Naive thymus-derived CD4-positive, alpha-beta T cell (primary cell): ENCODE data around the gene PAQR5. TPM values are rescaled to one million over a fixed set of nuclear protein-coding genes. Genes with fewer than 3 reads are reported as not detected.

Experiments used
- ATAC-seq: fragments of 150-1000 bp; cut with Tn5 transposase; 2 replicates; pipeline ENCODE4 v1.10.0; 2021; ENCODE audit warnings: mild to moderate bottlenecking, moderate library complexity
- CTCF ChIA-PET: fragments of 350-600 bp; sonication (Branson Sonifier 250); formaldehyde crosslinking; loops from one replicate; lab custom pipeline; 2021; ENCODE audit warnings: antibody characterized with exemption; lab: Charles Lee
- POLR2A ChIA-PET: fragments of 350-600 bp; sonication (Branson Sonifier 250); formaldehyde crosslinking; loops from one replicate; lab custom pipeline; 2021; ENCODE audit warnings: antibody characterized with exemption, inconsistent platforms; lab: Charles Lee
- DNase-seq, 9 donors: peaks; one replicate each; pipeline versions ENCODE4 v3.0.0 to v3.0.0-alpha.2; 2020 to 2022; ENCODE audit warnings: mixed read lengths in 1 of 9
- H3K27ac ChIP-seq: one replicate; pipeline ENCODE4 v1.7.0; 2013; ENCODE audit warnings: mild to moderate bottlenecking, low read depth, low read length, moderate library complexity
- H3K27me3 ChIP-seq, 2 donors: one replicate each; pipeline ENCODE4 v1.7.0; 2013; ENCODE audit warnings: low read length in 2 of 2, mild to moderate bottlenecking in 2 of 2, moderate library complexity in 2 of 2; ENCODE audit not compliant: control insufficient read depth in 2 of 2, insufficient read depth in 2 of 2
- H3K36me3 ChIP-seq, 3 experiments: 1 replicate in 2 of 3; 2 replicates in 1 of 3; pipeline ENCODE4 v1.7.0; 2013; ENCODE audit warnings: low read length in 3 of 3, mild to moderate bottlenecking in 3 of 3, moderate library complexity in 1 of 3; ENCODE audit not compliant: insufficient read depth in 3 of 3, control insufficient read depth in 2 of 3
- H3K4me1 ChIP-seq, 2 donors: one replicate each; pipeline ENCODE4 v1.7.0; 2013; ENCODE audit warnings: low read length in 2 of 2, mild to moderate bottlenecking in 2 of 2, moderate library complexity in 1 of 2; ENCODE audit not compliant: control insufficient read depth in 2 of 2, insufficient read depth in 2 of 2
- H3K4me3 ChIP-seq: 2 replicates; pipeline ENCODE4 v1.7.0; 2013; ENCODE audit warnings: mild to moderate bottlenecking, low read length
- H3K9me3 ChIP-seq, 3 experiments: 1 replicate in 2 of 3; 2 replicates in 1 of 3; pipeline ENCODE4 v1.7.0; 2013; ENCODE audit warnings: low read length in 3 of 3; ENCODE audit not compliant: control insufficient read depth in 2 of 3
- H3K27ac Mint-ChIP-seq, 9 donors: one replicate each; pipeline ENCODE4 v1.8.0; 2020 to 2022; ENCODE audit warnings: mixed read lengths in 9 of 9, mild to moderate bottlenecking in 8 of 9, moderate library complexity in 5 of 9, inconsistent platforms in 2 of 9
- H3K27me3 Mint-ChIP-seq, 5 donors: one replicate each; pipeline ENCODE4 v1.8.0; 2021 to 2022; ENCODE audit warnings: mixed read lengths in 5 of 5, mild to moderate bottlenecking in 1 of 5
- H3K36me3 Mint-ChIP-seq, 5 donors: one replicate each; pipeline ENCODE4 v1.8.0; 2020 to 2022; ENCODE audit warnings: mixed read lengths in 5 of 5, mild to moderate bottlenecking in 3 of 5, inconsistent platforms in 1 of 5
- H3K4me1 Mint-ChIP-seq, 7 donors: one replicate each; pipeline ENCODE4 v1.8.0; 2020 to 2022; ENCODE audit warnings: mixed read lengths in 7 of 7, mild to moderate bottlenecking in 3 of 7, inconsistent platforms in 1 of 7
- H3K4me3 Mint-ChIP-seq, 10 donors: one replicate each; pipeline ENCODE4 v1.8.0; 2020 to 2022; ENCODE audit warnings: mild to moderate bottlenecking in 10 of 10, mixed read lengths in 10 of 10, moderate library complexity in 6 of 10, inconsistent platforms in 2 of 10
- H3K9me3 Mint-ChIP-seq, 11 donors: one replicate each; pipeline ENCODE4 v1.8.0; 2020 to 2022; ENCODE audit warnings: mixed read lengths in 11 of 11, mild to moderate bottlenecking in 4 of 11, inconsistent platforms in 1 of 11, moderate library complexity in 1 of 11
- intact Hi-C, 2 donors: fragments of 100-400 bp; cut with micrococcal nuclease; formaldehyde crosslinking; loops; one replicate each; pipeline ENCODE4 v1.15.1; 2023
- polyA plus RNA-seq, 2 donors: library from polyadenylated mRNA; unstranded; fragments of 300-500 nt; fragmentation: Illumina TruSeq; gene quantifications; one replicate each; pipeline ENCODE4 v1.2.3, GENCODE V29; 2021
- total RNA-seq, 6 experiments: library from RNA in 5 of 6; stranded (reverse) in 5 of 6; gene quantifications; 1 replicate in 5 of 6; 2 replicates in 1 of 6; pipeline ENCODE4 v1.2.3 and lab custom pipeline; 2021 to 2026

The PAQR5 gene
- total and polyA plus RNA-seq, 7 experiments from 2014 or later: 0.11 TPM; not detected in 6

DNA sequence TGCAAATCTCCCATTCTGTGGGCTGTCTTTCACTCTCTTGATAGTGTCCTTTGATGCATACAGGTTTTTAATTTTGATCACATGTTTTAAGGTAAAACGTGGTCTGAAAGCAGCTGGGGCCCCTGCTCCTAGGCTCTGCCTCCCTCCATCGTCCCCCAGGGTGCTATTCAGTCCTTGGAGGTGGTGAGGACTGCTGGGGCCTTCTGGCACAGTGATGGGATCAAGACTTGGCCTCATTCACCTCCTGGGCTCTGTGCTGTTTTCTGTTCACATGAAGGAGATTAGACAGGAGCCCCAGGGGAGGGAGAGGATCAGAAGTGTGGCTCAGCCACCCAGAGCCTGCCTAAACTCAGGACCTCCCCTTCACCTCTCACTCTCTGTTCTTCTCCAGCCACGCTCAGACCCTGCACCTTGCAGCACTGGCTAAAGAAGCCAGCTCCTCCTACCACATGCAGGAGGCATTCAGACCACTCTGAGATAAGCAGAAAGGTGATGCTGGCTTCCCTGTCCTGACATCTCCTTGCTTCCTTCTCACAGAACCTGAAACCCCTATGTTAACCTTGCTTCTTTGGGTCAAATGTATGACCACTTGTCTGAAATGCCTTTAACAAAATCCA is 43.9 kb downstream of the PAQR5 start:
- intact Hi-C loops: no loop called here
- CTCF ChIA-PET: interaction anchor here (0.6 kb wide), 1 partner anchor 57 kb away, joined by 3 read pairs; no protein-coding TSS in a partner anchor

DNA sequence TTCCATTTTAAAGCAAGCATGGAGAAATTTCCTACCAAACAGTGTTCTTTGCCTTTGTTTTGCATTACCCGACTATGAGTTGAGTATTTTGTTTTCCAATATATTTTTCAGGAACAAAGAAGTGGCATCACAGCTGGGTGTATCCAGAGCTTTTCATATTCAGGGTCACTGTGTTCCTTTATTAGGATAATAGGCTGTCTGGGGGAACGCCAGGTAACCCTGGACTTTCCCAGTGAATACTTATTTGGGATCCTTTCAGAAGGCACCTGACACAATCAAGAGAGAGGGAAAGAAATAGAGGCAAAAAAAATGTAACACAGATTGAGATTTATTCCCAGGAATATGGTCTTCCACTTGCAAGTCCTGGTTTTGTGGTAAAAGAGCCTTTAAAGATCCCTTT is 44.4 kb downstream of the PAQR5 start:
- H3K4me3 Mint-ChIP-seq: no peak overlapping the region
- H3K9me3 ChIP-seq: no peaks in the 10 kb centered on the region
- CTCF ChIA-PET: no interaction called here

More for the DNA sequence above, 43.9 kb downstream of the PAQR5 start:
- DNase-seq (no peak), ATAC-seq (no peak)
- H3K36me3 ChIP-seq: no peaks in the 10 kb centered on the region
- Mint-ChIP-seq H3K4me1 (peaks cover 0 to 5% (median 0%) of the 10 kb centered on the region in 7 donors), H3K27ac (no peak overlapping the region), H3K36me3 (no peaks in the 10 kb centered on the region), H3K4me3 (no peak overlapping the region), H3K9me3 (peaks cover 0 to 6% (median 0%) of the 10 kb centered on the region in 11 donors), H3K27me3 (peaks cover 0 to 16% (median 0%) of the 10 kb centered on the region in 5 donors)
- H3K27ac ChIP-seq: no peak overlapping the region
- H3K9me3 ChIP-seq: no peaks in the 10 kb centered on the region
- H3K4me3 ChIP-seq: no peak overlapping the region
- no peaks in the 10 kb centered on the region for H3K27me3 ChIP-seq
- no peaks in the 10 kb centered on the region for H3K4me1 ChIP-seq
- POLR2A ChIA-PET: no interaction called here

DNA sequence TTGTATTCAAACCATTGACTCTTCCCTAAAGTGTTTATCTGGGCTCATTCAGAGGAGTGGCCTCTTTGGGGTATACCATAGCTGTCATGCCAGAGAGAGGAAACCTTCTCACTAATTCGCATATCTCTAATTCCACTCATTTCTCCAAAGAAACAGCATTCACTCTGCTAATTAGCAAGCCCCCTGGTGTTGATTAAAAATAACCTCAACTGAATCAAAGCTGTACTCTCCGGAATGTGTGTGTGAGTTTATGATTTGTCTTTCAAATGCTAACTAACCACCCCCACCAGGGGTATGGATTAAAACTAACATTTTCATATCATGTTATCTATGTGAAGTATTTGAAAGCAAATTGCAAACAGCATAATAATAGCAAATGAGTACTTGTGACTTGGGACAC is 45.5 kb downstream of the PAQR5 start:
- no peaks in the 10 kb centered on the region for H3K4me1 ChIP-seq
- H3K36me3 Mint-ChIP-seq: no peaks in the 10 kb centered on the region
- H3K27ac ChIP-seq: no peak overlapping the region
- no peaks in the 10 kb centered on the region for H3K27me3 ChIP-seq
- no peak overlapping the region for H3K4me3 Mint-ChIP-seq
- POLR2A ChIA-PET: no interaction called here
- no peak overlapping the region for H3K4me3 ChIP-seq
- ATAC-seq: no peak
- H3K9me3 ChIP-seq: no peaks in the 10 kb centered on the region
- DNase-seq: no peak
- H3K9me3 Mint-ChIP-seq: no peaks in the 10 kb centered on the region
- H3K27ac Mint-ChIP-seq: no peak overlapping the region
- H3K36me3 ChIP-seq: no peaks in the 10 kb centered on the region
- intact Hi-C loops: no loop called here
- H3K4me1 Mint-ChIP-seq: peaks cover 0 to 1% (median 0%) of the 10 kb centered on the region in 7 donors
- H3K27me3 Mint-ChIP-seq: peaks cover 0 to 11% (median 0%) of the 10 kb centered on the region in 5 donors
- CTCF ChIA-PET: no interaction called here

More for the DNA sequence above, 44.4 kb downstream of the PAQR5 start:
- Mint-ChIP-seq H3K27ac (no peak overlapping the region), H3K27me3 (peaks cover 0 to 16% (median 0%) of the 10 kb centered on the region in 5 donors), H3K36me3 (no peaks in the 10 kb centered on the region), H3K9me3 (peaks cover 0 to 6% (median 0%) of the 10 kb centered on the region in 11 donors), H3K4me1 (peaks cover 0 to 5% (median 0%) of the 10 kb centered on the region in 7 donors)
- ATAC-seq: no peak
- no peaks in the 10 kb centered on the region for H3K4me1 ChIP-seq
- intact Hi-C loops: no loop called here
- no peaks in the 10 kb centered on the region for H3K27me3 ChIP-seq
- no peaks in the 10 kb centered on the region for H3K36me3 ChIP-seq
- no peak overlapping the region for H3K27ac ChIP-seq
- POLR2A ChIA-PET: no interaction called here
- no peak overlapping the region for H3K4me3 ChIP-seq
- no peak for DNase-seq

DNA sequence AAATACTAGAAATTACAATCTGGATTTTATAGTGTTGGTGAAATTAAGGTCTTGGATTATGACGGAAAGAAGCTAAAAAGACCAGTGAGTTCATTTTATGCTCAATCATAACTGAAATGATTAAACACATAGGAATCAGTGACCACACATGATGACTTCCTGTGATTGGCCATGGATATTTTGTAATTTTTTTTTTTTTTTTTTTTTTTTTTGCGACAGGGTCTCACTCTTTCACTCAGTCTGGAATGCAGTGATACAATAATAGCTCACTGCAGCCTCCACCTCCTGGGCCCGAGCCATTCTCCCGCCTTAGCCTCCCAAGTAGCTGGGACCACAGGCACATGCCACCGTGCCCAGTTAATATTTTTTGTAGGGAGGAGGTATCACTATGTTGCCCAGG is 47.4 kb downstream of the PAQR5 start:
- Histone ChIP-seq H3K27me3 (no peaks in the 10 kb centered on the region), H3K36me3 (no peaks in the 10 kb centered on the region), H3K4me1 (no peaks in the 10 kb centered on the region), H3K4me3 (no peak overlapping the region), H3K9me3 (no peaks in the 10 kb centered on the region), H3K27ac (no peak overlapping the region)
- Mint-ChIP-seq H3K27me3 (peaks cover 0 to 7% (median 0%) of the 10 kb centered on the region in 5 donors), H3K36me3 (no peaks in the 10 kb centered on the region), H3K4me3 (no peak overlapping the region), H3K27ac (no peak overlapping the region), H3K9me3 (no peaks in the 10 kb centered on the region), H3K4me1 (peaks cover 0 to 1% (median 0%) of the 10 kb centered on the region in 7 donors)
- CTCF ChIA-PET: no interaction called here
- ATAC-seq (no peak), DNase-seq (no peak)
- POLR2A ChIA-PET: interaction anchor here (0.8 kb wide), 1 partner anchor 770 kb away, joined by 3 read pairs; no protein-coding TSS in a partner anchor
- intact Hi-C loops: no loop called here

DNA sequence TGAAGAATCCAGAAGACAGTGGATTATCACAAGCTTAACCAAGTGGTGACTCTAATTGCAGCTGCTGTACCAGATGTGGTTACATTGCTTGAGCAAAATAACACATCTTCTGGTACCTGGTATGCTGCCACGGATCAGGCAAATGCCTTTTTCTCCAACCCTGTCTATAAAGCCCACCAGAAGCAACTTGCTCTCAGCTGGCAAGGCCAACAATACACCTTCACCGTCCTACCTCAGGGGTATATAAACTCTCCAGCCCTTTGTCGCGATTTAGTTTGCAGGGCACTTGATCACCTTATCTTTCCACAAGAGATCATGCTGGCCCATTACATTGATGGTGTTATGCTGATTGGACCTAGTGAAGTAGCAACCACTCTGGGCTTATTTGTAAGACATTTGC is 52.6 kb downstream of the PAQR5 start:
- Histone ChIP-seq H3K27ac (no peak overlapping the region), H3K4me3 (no peak overlapping the region), H3K36me3 (no peaks in the 10 kb centered on the region), H3K9me3 (no peaks in the 10 kb centered on the region), H3K4me1 (no peaks in the 10 kb centered on the region), H3K27me3 (no peaks in the 10 kb centered on the region)
- no peaks in the 10 kb centered on the region for H3K4me1 Mint-ChIP-seq
- POLR2A ChIA-PET: no interaction called here
- no peaks in the 10 kb centered on the region for H3K9me3 Mint-ChIP-seq
- no peak overlapping the region for H3K27ac Mint-ChIP-seq
- DNase-seq (no peak), ATAC-seq (no peak)
- peaks cover 0 to 5% (median 0%) of the 10 kb centered on the region in 5 donors for H3K27me3 Mint-ChIP-seq
- intact Hi-C loops: no loop called here
- CTCF ChIA-PET: no interaction called here
- no peak overlapping the region for H3K4me3 Mint-ChIP-seq
- H3K36me3 Mint-ChIP-seq: no peaks in the 10 kb centered on the region

DNA sequence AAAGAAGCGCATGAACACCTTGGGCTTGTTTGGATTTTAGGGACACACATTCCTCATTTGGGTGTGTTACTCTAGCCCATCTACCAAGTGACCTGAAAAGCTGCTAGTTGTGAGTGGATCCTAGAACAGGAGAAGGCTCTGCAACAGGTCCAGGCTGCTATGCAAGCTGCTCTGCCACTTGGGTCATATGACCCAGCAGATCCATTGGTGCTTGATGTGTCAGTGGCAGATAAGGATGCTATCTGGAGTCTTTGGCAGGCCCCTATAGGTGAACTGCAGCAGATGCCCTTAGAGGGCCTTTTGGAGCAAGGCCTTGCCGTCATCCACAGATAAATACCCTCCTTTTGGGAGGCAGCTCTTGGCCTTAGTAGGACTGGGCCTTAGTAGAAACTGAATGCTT is 53.2 kb downstream of the PAQR5 start:
- peaks cover 0 to 6% (median 0%) of the 10 kb centered on the region in 5 donors for H3K27me3 Mint-ChIP-seq
- no peak overlapping the region for H3K4me3 ChIP-seq
- H3K4me1 Mint-ChIP-seq: no peaks in the 10 kb centered on the region
- no peaks in the 10 kb centered on the region for H3K36me3 Mint-ChIP-seq
- H3K27me3 ChIP-seq: no peaks in the 10 kb centered on the region
- H3K9me3 Mint-ChIP-seq: no peaks in the 10 kb centered on the region
- ChIA-PET CTCF (no interaction called here), POLR2A (no interaction called here)
- H3K9me3 ChIP-seq: no peaks in the 10 kb centered on the region
- intact Hi-C loops: no loop called here
- no peak overlapping the region for H3K27ac ChIP-seq
- no peak for DNase-seq
- no peaks in the 10 kb centered on the region for H3K36me3 ChIP-seq
- ATAC-seq: no peak
- H3K4me3 Mint-ChIP-seq: no peak overlapping the region
- H3K4me1 ChIP-seq: no peaks in the 10 kb centered on the region
- H3K27ac Mint-ChIP-seq: no peak overlapping the region
